ENCODE measurements around the gene TMEM203. TPM values are rescaled to one million over a fixed set of nuclear protein-coding genes. Genes with fewer than 3 reads are reported as not detected.

Gene TMEM203
- total and polyA plus RNA-seq, 2 of the 13 experiments (the other 11 are each of a cell fraction or from before 2014, with no cell fraction given) = 23.4 to 36.7 TPM

DNA sequence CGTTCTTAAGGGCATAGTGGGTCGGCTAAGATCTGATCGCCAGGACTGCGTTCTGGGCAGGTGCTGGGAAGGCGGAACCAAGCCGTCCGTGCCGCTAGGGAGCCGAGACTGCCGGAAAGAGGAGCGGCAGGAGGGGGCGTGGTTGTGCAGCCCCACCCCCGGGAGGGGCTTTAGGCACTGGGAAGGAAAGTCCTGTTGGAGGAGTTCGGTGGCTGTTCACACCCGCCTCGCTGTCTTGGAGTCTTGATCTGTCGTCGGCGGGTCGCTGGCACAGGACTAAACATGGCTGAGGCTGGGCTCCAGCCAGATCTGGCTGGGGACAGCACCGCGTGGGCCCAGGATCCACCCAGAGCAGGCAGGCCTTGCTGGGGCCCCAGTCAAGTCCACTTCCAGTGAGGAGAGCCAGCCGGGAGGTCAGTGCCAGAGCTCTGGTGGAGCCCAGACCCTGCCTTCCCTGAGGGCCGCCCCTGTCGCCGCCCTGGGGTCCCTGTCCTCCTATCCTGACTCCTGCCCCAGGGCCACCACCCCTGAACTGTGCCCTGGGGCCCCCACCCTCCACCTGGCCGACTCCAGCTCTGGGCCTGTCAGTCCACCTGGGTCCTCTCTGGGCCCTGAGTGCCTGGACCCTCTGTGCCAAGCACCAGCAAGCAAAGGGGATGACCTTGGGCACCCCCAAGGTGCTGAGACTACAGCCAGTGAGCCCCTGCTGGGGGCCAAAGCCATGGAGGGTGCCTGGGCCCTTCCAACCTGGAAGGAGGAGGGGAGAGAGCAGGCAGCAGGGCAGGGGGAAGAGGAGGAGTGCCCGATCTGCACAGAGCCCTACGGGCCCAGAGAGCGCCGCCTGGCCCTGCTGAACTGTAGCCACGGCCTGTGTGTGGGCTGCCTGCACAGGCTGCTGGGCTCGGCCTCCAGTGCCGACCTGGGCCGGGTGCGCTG lies 12.1 kb upstream of the TMEM203 start (continued):
- TF ChIP-seq CC2D1A (CRISPR knock-in tag; IDR thresholded peaks at IDR 0.05) (peak; percentile 74; the same call in 1 of the 2 replicates), ZNF644 (CRISPR knock-in tag; IDR thresholded peaks at IDR 0.05; ENCODE audit: low read depth) (no peak), MAF1 (CRISPR knock-in tag; IDR thresholded peaks at IDR 0.05; ENCODE audit: borderline replicate concordance) (0 out of 2 replicates have a peak, but pooled peaks have one; percentile 26), ZNF761 (CRISPR knock-in tag; conservative IDR thresholded peaks at IDR 0.05) (peak; percentile 53; the same call in 1 of the 2 replicates), ZNF20 (CRISPR knock-in tag; IDR thresholded peaks at IDR 0.05) (no peak), ZNF782 (CRISPR knock-in tag; IDR thresholded peaks at IDR 0.05; ENCODE audit: borderline replicate concordance) (no peak), ZNF343 (CRISPR knock-in tag; IDR thresholded peaks at IDR 0.05) (0 out of 2 replicates have a peak, but pooled peaks have one; percentile 53), ELF4 (CRISPR knock-in tag; IDR thresholded peaks at IDR 0.05; ENCODE audit: borderline replicate concordance) (no peak), DBP (CRISPR knock-in tag; IDR thresholded peaks at IDR 0.05; ENCODE audit: not compliant biosample characterization) (no peak), SALL2 (CRISPR knock-in tag; IDR thresholded peaks at IDR 0.05) (0 out of 2 replicates have a peak, but pooled peaks have one; percentile 36), GABPA (IDR thresholded peaks at IDR 0.05; ENCODE audit: low read depth, low read length) (no peak), GABPA (CRISPR knock-in tag; IDR thresholded peaks at IDR 0.05; ENCODE audit: low read depth) (peak; percentile 76), GFI1 (CRISPR knock-in tag; IDR thresholded peaks at IDR 0.05; ENCODE audit: borderline replicate concordance) (no peak), AGO1 (IDR thresholded peaks at IDR 0.05; ENCODE audit: low read depth, low read length, poor library complexity, severe bottlenecking) (peak; percentile 31), ZSCAN12 (CRISPR knock-in tag; IDR thresholded peaks at IDR 0.05) (no peak), ZEB1 (IDR thresholded peaks at IDR 0.05; ENCODE audit: insufficient replicate concordance, low read depth) (no peak), ZNF274 (CRISPR knock-in tag; IDR thresholded peaks at IDR 0.05) (peak; percentile 46; the same call in 1 of the 2 replicates), NR1H2 (CRISPR knock-in tag; IDR thresholded peaks at IDR 0.05; ENCODE audit: borderline replicate concordance, low read depth) (no peak; the same call in 1 of the 2 replicates), YY1 (IDR thresholded peaks at IDR 0.05; ENCODE audit: insufficient read depth, insufficient replicate concordance, low read depth, low read length) (peak; percentile 69)
- TF ChIP-seq, protein P1, sequence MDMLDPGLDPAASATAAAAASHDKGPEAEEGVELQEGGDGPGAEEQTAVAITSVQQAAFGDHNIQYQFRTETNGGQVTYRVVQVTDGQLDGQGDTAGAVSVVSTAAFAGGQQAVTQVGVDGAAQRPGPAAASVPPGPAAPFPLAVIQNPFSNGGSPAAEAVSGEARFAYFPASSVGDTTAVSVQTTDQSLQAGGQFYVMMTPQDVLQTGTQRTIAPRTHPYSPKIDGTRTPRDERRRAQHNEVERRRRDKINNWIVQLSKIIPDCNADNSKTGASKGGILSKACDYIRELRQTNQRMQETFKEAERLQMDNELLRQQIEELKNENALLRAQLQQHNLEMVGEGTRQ (IDR thresholded peaks at IDR 0.05; ENCODE audit: low read depth, low read length) = no peak
- TF ChIP-seq, protein P1 (CRISPR knock-in tag; IDR thresholded peaks at IDR 0.05; ENCODE audit: borderline replicate concordance) = no peak
- TF ChIP-seq, protein P2, sequence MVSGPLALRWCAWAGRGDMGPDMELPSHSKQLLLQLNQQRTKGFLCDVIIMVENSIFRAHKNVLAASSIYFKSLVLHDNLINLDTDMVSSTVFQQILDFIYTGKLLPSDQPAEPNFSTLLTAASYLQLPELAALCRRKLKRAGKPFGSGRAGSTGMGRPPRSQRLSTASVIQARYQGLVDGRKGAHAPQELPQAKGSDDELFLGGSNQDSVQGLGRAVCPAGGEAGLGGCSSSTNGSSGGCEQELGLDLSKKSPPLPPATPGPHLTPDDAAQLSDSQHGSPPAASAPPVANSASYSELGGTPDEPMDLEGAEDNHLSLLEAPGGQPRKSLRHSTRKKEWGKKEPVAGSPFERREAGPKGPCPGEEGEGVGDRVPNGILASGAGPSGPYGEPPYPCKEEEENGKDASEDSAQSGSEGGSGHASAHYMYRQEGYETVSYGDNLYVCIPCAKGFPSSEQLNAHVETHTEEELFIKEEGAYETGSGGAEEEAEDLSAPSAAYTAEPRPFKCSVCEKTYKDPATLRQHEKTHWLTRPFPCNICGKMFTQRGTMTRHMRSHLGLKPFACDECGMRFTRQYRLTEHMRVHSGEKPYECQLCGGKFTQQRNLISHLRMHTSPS (CRISPR knock-in tag; IDR thresholded peaks at IDR 0.05; ENCODE audit: low read depth) = peak; percentile 7
